DOHH2 (cell line): Measurements from ENCODE around the gene C20orf144.

Source experiments
- EZH2phosphoT487 ChIP-seq: fragments of 200-600 bp; sonication (generic); IDR thresholded peaks from 2 replicates; pipeline ENCODE4 v1.6.1; 2017; ENCODE audit warnings: borderline replicate concordance, mild to moderate bottlenecking, antibody characterized with exemption, low read length, moderate library complexity, mixed read lengths
- TF ChIP-seq, protein P1 (sequence below): fragments of 200-600 bp; sonication (generic); IDR thresholded peaks from one replicate; pipeline ENCODE4 v1.5.1; 2014; ENCODE audit warnings: antibody characterized with exemption, mild to moderate bottlenecking, low read depth, low read length; ENCODE audit not compliant: poor library complexity, severe bottlenecking

GRCh38 chr20:33670715-33671499, 8.8 kb downstream of the C20orf144 start:
- TF ChIP-seq, protein P1, sequence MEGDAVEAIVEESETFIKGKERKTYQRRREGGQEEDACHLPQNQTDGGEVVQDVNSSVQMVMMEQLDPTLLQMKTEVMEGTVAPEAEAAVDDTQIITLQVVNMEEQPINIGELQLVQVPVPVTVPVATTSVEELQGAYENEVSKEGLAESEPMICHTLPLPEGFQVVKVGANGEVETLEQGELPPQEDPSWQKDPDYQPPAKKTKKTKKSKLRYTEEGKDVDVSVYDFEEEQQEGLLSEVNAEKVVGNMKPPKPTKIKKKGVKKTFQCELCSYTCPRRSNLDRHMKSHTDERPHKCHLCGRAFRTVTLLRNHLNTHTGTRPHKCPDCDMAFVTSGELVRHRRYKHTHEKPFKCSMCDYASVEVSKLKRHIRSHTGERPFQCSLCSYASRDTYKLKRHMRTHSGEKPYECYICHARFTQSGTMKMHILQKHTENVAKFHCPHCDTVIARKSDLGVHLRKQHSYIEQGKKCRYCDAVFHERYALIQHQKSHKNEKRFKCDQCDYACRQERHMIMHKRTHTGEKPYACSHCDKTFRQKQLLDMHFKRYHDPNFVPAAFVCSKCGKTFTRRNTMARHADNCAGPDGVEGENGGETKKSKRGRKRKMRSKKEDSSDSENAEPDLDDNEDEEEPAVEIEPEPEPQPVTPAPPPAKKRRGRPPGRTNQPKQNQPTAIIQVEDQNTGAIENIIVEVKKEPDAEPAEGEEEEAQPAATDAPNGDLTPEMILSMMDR: no peak
- no peak for TF ChIP-seq EZH2phosphoT487
